ENCODE measurements around the gene ULK1.

GRCh38 chr12:131943389-131943788 lies 49.0 kb downstream of the ULK1 start:
- TF ChIP-seq CTCF (IDR thresholded peaks at IDR 0.05), result no peak
- TF ChIP-seq ZFX (IDR thresholded peaks at IDR 0.05; ENCODE audit: borderline replicate concordance), result no peak
